Measurements from ENCODE around the gene ZNF768. TPM values are rescaled to one million over a fixed set of nuclear protein-coding genes. Genes with fewer than 3 reads are reported as not detected.

The ZNF768 gene
- total and polyA plus RNA-seq, 2 donors from 2014 or later: 36.2 to 46.9 TPM

DNA sequence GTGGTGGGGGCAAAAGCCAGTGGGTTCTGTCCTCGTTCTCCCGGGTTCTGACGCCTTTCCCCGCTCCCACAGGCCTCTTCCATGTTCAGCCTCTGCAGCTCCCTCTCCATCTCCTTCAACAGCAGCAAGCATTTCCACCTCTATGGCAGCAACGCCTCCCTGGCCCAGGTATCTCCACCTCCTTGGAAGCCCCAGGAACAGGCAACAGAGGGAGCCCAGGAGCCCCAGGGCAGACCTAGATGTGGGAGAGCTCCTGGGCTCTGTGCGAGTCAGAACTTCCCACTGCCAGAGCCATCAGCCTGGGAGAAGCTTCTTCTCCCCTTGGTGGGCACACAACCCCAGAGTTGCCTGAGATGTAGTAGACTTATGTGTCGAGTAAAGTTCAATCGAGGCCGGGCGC, 7.8 kb downstream of the ZNF768 start:
- no peaks in the 10 kb centered on the region for H3K36me3 ChIP-seq (ENCODE audit: control insufficient read depth in 2 of 3, insufficient read depth in 3 of 3, low read length in 3 of 3)
- intact Hi-C loops (cut with DNase I): loop anchor here (10.0 kb wide), 1 partner anchor 64 kb away; no protein-coding TSS in a partner anchor
- no peaks in the 10 kb centered on the region for H3K9me3 ChIP-seq (ENCODE audit: control insufficient read depth in 2 of 3, insufficient read depth in 1 of 3, low read length in 3 of 3)
- H3K27me3 ChIP-seq (ENCODE audit: control insufficient read depth, insufficient read depth, low read length): no peaks in the 10 kb centered on the region
- TF ChIP-seq, protein P1, sequence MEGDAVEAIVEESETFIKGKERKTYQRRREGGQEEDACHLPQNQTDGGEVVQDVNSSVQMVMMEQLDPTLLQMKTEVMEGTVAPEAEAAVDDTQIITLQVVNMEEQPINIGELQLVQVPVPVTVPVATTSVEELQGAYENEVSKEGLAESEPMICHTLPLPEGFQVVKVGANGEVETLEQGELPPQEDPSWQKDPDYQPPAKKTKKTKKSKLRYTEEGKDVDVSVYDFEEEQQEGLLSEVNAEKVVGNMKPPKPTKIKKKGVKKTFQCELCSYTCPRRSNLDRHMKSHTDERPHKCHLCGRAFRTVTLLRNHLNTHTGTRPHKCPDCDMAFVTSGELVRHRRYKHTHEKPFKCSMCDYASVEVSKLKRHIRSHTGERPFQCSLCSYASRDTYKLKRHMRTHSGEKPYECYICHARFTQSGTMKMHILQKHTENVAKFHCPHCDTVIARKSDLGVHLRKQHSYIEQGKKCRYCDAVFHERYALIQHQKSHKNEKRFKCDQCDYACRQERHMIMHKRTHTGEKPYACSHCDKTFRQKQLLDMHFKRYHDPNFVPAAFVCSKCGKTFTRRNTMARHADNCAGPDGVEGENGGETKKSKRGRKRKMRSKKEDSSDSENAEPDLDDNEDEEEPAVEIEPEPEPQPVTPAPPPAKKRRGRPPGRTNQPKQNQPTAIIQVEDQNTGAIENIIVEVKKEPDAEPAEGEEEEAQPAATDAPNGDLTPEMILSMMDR (IDR thresholded peaks at IDR 0.05; ENCODE audit: borderline replicate concordance, extremely low read depth, insufficient read depth): no peak
- no peak overlapping the region for H3K27ac ChIP-seq (ENCODE audit: low read depth in 2 of 2, low read length in 2 of 2)
- DNase-seq (no peak), FAIRE-seq (no peak)
- H3K4me1 ChIP-seq (ENCODE audit: control insufficient read depth in 2 of 3, insufficient read depth in 2 of 3, low read depth in 1 of 3, low read length in 3 of 3): peaks cover 0 to 12% (median 11%) of the 10 kb centered on the region in 3 donors
- no peak overlapping the region for H3K9ac ChIP-seq (ENCODE audit: low read length in 3 of 3)
- H3K4me3 ChIP-seq (ENCODE audit: low read length in 3 of 3): no peak overlapping the region

DNA sequence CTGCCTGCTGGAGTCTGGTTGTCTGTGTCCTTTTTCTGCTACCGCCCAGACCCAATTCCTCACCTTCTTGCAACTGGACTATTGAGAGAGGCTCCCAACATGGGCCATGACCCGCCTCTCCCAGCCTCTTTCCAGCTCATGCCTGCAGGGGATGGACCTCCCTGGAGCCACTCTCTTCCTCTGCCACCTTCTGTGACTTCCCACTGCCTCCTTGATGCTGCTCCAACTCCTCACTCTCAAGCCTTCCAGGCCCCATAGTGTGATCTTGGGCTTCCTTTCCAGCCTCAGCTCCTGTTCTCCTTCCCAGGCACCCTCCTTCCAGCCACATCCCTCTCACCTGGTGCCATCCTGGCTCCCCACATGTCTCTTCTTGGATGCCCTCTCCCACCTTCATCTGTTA, 11.1 kb downstream of the ZNF768 start:
- intact Hi-C loops (cut with DNase I): loop anchor here (10.0 kb wide), 1 partner anchor 60 kb away; no protein-coding TSS in a partner anchor
- H3K27ac ChIP-seq (ENCODE audit: low read depth in 2 of 2, low read length in 2 of 2): no peak overlapping the region
- no peaks in the 10 kb centered on the region for H3K36me3 ChIP-seq (ENCODE audit: control insufficient read depth in 2 of 3, insufficient read depth in 3 of 3, low read length in 3 of 3)
- no peaks in the 10 kb centered on the region for H3K9me3 ChIP-seq (ENCODE audit: control insufficient read depth in 2 of 3, insufficient read depth in 1 of 3, low read length in 3 of 3)
- H3K4me3 ChIP-seq (ENCODE audit: low read length in 3 of 3): no peak overlapping the region
- H3K27me3 ChIP-seq (ENCODE audit: control insufficient read depth, insufficient read depth, low read length): no peaks in the 10 kb centered on the region
- no peak overlapping the region for H3K9ac ChIP-seq (ENCODE audit: low read length in 3 of 3)
- DNase-seq (no peak), FAIRE-seq (no peak)
- H3K4me1 ChIP-seq (ENCODE audit: control insufficient read depth in 2 of 3, insufficient read depth in 2 of 3, low read depth in 1 of 3, low read length in 3 of 3): peaks cover 0 to 9% (median 0%) of the 10 kb centered on the region in 3 donors
- TF ChIP-seq, protein P1 (IDR thresholded peaks at IDR 0.05; ENCODE audit: borderline replicate concordance, extremely low read depth, insufficient read depth): no peak

- TF ChIP-seq, protein P1 (IDR thresholded peaks at IDR 0.05; ENCODE audit: borderline replicate concordance, extremely low read depth, insufficient read depth): no peak
- peaks cover 0 to 9% (median 0%) of the 10 kb centered on the region in 3 donors for H3K4me1 ChIP-seq (ENCODE audit: control insufficient read depth in 2 of 3, insufficient read depth in 2 of 3, low read depth in 1 of 3, low read length in 3 of 3)
- H3K9me3 ChIP-seq (ENCODE audit: control insufficient read depth in 2 of 3, insufficient read depth in 1 of 3, low read length in 3 of 3): no peaks in the 10 kb centered on the region
- no peaks in the 10 kb centered on the region for H3K27me3 ChIP-seq (ENCODE audit: control insufficient read depth, insufficient read depth, low read length)
- H3K36me3 ChIP-seq (ENCODE audit: control insufficient read depth in 2 of 3, insufficient read depth in 3 of 3, low read length in 3 of 3): no peaks in the 10 kb centered on the region
- no peak overlapping the region for H3K9ac ChIP-seq (ENCODE audit: low read length in 3 of 3)
- DNase-seq (no peak), FAIRE-seq (no peak)
- no peak overlapping the region for H3K27ac ChIP-seq (ENCODE audit: low read depth in 2 of 2, low read length in 2 of 2)
- intact Hi-C loops (cut with DNase I): loop anchor here (10.0 kb wide), 1 partner anchor 57 kb away; no protein-coding TSS in a partner anchor
- no peak overlapping the region for H3K4me3 ChIP-seq (ENCODE audit: low read length in 3 of 3)
These were observed 14.9 kb downstream of the ZNF768 start for GRCh38 chr16:30511509-30511908.
